Measurements from ENCODE around the gene MAP2K5.

MAP2K5 gene

DNA sequence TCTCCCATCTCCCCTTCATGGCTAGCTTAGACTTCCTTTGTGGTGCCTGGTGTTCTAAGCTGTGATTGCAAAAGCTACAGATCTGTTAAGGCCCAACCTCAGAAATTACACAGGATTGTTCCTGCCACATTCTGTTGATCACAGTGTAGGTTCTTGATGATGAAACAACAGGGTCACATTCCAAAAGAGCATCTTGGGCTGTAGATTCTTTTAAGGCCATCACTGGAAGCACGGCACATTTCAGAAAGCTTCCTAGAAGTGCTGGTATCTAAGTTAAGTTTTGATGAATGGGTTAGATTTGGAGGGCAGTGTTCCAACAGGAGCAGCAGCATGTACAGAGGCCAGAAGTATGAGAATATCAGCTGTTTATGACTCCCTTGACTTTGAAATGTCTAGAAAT, 175.3 kb downstream of the MAP2K5 start:
- no peak for TF ChIP-seq GATA3 (IDR thresholded peaks at IDR 0.05; ENCODE audit: low read depth, low read length)
- TF ChIP-seq GATA2 (IDR thresholded peaks at IDR 0.05; ENCODE audit: low read depth, low read length): no peak

DNA sequence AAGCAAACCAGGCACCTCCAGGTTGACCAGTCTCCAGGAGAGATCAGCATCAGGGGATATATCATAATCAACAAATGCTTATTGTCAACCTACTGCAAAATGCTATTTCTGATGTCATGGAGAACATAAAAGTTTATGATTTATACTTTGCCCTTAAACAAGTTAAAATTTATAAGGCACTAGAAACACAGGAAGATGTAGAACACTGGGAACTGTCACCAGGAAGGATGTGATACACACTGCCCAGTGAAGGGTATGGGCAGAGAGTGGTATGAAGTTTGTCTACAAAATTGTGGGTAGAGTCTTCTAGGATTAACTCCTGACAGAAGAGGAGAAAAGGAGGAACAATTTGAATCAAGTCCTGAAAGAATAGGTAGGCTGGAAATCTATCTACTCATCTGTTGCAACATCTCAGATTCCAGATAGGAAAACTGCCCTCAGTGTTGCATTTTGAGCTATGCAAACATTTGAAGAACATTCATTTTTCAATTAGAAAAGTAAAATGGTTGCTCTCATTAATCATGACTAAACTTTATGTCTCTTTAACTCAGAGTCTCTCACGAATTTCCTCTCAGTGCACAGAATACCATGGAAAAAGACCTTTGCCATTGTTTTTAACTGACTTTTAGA, 176.9 kb downstream of the MAP2K5 start:
- no peak for TF ChIP-seq GATA3 (IDR thresholded peaks at IDR 0.05; ENCODE audit: low read depth, low read length)
- no peak for TF ChIP-seq GATA2 (IDR thresholded peaks at IDR 0.05; ENCODE audit: low read depth, low read length)

DNA sequence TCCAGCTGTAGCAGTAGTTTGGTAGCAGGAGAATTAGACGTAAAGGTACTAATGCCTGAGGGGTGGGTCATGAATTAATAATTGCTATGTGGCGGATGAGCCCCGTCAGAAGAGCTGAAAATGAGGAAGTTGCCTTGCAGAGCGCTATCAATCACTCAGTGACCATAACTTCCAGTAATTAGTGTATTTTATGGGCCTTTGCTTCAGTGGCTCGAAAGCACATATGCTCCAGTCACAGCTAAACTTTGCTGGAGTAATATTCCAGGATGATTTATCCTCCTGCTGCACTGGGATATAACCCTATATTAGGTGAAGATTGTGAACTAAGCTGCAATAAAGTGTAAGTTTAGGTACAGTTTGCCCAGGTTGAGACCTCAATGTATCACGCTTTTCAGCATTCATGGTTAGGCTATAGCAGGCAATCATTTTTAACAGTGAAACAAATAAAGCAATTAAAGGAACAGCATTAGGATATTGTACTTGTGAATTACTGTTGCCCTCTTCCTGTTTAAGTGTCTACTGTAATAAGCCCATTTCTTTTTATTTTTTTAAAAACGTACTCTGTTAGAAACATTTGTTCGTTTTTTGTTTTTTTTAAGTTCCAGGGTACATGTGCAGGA, 178.2 kb downstream of the MAP2K5 start:
- TF ChIP-seq GATA3 (IDR thresholded peaks at IDR 0.05; ENCODE audit: low read depth, low read length): no peak
- TF ChIP-seq GATA2 (IDR thresholded peaks at IDR 0.05; ENCODE audit: low read depth, low read length): no peak

DNA sequence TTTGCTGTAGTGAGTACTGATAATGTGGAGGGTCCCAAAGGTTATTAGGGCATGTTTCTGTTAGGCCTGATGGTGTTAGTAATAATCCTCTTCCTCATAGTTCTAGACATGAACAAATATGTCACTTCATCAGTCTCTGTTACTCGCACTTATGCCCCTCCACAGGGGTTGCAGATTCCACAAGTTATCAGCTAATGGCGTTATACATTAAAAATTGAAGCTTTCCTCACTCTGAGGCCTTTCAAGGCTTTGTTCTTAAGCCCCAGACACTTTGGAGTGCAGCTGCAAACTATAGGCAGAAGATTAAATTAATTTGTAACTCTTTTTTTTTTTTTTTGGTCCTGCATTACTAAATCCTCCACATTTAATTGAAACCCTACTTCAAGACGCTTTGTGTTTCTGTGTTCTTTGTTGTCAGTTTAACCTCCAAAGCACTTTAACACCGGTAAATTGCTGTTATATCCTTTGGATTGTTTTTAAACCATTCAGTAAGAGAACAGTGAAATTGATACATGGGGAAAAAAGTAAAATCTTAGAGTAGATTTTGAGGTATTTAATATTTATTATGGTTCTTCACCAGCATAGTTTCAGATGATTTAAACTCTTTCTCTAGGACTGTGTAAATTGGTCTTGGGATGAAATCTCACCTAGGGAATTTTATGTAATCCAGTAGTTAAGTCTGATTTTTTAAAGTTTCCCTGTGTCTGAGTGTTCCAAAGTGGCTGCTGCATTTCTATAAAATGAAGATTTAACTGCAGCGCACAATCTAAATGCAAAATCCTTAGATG, 179.7 kb downstream of the MAP2K5 start:
- no peak for TF ChIP-seq GATA2 (IDR thresholded peaks at IDR 0.05; ENCODE audit: low read depth, low read length)

DNA sequence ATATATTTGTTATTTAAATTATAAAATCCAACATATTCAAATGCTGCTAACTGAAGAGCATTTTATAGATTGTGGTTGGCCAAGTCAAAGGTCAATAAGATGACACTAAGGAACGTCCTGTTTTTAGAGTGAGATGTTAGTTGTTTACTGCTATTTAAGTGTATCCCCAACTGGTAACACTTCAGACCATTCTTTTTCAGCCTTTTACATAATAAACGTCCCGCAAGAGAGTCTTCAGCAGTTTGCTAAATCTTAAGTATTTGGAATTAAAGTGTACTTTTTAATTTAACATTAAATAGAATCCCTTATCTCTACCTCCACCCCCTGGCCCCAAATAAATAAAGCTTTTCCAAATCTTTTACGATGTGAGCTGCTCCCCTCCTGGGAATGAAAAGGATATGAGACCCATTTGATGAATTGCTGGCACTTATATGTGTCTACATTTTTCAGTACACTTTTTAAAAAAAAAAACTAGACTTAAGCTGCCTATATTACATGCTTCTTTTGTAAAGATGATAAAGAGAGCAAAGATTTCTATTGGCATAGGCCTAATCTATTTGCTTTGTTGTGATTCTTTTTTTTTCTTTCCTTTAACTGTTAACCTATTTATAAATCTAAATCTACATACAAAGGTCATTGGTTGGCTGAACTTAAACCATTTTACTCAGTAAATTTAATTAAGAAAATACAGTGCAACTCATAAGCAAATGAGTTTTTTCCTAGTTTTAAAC, 181.0 kb downstream of the MAP2K5 start:
- TF ChIP-seq GATA2 (IDR thresholded peaks at IDR 0.05; ENCODE audit: low read depth, low read length): no peak
- TF ChIP-seq GATA3 (IDR thresholded peaks at IDR 0.05; ENCODE audit: low read depth, low read length): no peak

DNA sequence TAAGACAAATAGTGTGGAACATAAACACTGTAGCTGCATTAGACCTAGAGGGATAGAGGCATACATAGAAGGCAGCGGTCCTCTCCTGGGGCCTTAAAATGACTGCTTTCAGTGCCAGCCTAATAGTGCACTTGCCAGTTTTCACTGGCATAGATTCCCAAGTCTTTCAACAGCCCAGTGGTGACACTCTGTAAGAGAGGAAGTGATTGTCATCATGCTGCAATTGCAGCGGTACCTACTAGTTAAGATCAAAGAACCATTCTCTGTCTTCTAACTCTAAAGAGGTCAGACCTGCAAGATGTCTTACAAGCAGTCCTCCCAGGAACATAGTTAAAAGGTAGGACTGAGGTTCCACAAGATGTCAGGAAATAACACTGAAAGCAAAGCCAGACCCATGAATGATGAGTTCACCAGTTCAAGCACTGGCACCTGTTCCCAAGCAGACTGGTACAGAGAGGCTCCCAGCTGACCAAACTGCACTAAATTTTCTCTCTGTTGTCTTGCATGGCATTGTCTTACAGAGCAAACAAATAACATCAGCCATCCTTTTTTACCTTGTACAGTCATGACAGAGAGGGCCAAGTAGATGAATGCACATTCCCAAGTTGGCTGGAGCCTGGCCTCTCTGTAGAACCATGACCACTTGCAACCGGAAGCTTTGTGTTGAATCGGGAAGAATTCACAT, 182.3 kb downstream of the MAP2K5 start:
- TF ChIP-seq GATA3 (IDR thresholded peaks at IDR 0.05; ENCODE audit: low read depth, low read length) (no peak), GATA2 (IDR thresholded peaks at IDR 0.05; ENCODE audit: low read depth, low read length) (no peak)

DNA sequence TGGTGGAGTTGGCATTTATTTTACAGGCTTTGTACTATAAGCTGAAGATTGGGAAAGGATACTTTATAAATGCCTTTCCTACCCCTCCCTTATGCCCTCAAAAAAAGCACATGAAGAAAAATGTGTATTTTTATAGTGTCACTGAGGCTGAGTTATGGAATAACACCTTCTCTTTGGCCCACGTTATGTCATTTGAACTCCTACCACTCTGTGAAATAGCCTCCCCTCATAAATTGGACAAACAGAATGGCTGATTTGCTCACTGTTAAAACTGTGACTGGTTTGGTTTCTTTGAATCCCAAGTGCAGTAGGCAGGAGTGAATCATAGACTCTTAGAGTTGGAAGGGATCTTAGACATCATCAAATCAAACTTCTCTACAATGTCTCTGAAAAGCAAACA, 187.6 kb downstream of the MAP2K5 start:
- TF ChIP-seq GATA3 (IDR thresholded peaks at IDR 0.05; ENCODE audit: low read depth, low read length) (no peak), GATA2 (IDR thresholded peaks at IDR 0.05; ENCODE audit: low read depth, low read length) (no peak)

DNA sequence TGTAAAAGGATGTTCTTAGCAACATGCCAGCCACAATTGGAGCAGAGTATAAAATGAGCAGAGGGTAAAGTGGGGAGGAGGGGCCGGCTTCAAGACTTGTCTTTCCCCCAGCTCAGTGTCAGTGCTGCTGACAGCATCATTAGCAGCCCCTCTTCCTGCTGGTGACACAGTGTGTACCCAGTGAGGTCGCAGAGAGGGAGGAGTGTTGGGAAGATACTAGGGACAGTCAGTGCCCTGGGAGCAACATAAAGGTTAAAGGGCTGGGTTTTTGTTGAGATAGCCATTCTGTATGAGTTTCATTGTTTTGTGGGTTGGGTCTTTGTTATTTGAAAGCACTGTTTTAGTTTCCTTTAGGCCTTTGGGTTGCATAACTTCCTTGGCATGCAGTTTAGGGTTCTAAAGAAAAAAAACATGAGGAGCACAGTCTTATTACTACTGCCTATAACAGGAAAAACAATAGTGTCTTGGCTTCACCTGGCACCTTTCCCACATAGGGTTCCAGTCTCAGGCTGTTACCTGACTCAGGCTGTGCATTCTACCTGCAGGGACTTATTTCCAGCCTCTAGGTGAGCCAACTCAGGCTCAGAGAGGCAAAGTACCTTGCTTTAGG, 188.7 kb downstream of the MAP2K5 start:
- TF ChIP-seq GATA3 (IDR thresholded peaks at IDR 0.05; ENCODE audit: low read depth, low read length) (no peak), GATA2 (IDR thresholded peaks at IDR 0.05; ENCODE audit: low read depth, low read length) (no peak)

DNA sequence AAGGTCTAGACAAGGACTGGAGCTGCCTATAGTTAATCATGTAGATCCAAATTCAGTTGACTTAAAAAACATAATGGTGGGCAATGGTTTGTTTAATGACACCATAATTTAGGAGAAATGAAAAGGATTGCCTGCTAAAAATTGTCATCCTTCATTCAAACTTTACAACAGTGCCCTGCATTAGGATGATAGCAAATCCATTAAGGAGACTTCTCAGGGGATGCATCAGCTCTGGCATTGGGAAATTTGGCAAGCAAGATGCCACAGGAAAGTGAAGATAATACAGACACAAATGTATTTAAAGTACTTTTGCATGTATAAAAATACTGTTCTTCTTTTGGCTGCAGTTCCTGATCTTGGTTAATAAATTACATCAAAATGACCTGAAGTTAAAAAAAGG, 189.7 kb downstream of the MAP2K5 start:
- TF ChIP-seq GATA3 (IDR thresholded peaks at IDR 0.05; ENCODE audit: low read depth, low read length): no peak
- TF ChIP-seq GATA2 (IDR thresholded peaks at IDR 0.05; ENCODE audit: low read depth, low read length): no peak

DNA sequence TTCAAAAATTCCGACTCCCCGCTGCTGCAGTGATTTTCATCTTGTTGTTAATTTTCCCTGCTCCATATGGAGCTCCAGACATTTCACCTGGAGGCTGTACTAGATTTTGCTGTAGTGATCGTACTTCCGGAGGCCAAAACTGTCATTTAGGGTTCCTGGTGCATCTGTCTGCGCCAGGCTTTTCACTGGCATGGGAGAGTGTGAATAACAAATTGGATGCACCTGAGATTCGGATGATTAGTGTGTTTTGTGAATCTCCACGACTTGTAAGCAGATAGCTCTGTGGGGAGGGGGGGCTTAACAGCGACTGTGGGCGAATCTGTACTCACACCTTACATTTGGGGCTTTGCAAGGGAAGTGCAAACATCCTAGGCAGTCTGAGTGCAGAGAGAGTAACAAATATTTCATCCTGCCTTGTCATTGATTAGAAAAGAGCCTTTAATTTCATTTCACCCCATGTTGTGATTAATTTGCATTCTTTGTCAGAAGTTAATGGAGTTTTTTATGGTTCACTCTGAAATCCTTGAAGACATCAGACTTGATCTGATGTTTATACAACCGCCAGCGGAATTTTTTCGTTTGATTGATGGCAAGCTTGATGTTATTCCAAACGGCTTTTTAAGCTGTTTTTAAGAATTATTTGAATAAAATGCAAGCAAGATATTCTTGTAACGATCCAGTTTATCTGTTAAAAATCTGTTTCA, 190.3 kb downstream of the MAP2K5 start:
- no peak for TF ChIP-seq GATA2 (IDR thresholded peaks at IDR 0.05; ENCODE audit: low read depth, low read length)
- TF ChIP-seq GATA3 (IDR thresholded peaks at IDR 0.05; ENCODE audit: low read depth, low read length): no peak

DNA sequence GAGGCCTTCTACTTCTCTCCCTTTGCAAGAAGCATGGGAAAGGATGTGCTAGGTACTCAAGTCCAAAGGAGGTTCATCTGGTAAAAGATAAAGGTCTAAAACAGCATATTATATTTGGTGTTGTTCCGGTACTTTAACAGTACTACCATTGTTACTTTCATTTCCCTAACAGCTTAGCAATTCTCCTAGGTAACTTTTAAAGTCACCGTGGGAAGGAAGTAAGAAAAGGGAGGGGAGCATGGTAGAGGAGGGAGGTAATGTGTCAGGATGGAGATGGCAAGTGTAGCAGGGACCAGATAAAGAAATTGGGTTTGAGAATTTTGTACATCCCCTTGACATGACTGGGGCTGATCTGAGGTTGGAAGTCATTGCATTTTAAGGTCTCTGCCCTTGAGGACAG, 193.4 kb downstream of the MAP2K5 start:
- TF ChIP-seq GATA2 (IDR thresholded peaks at IDR 0.05; ENCODE audit: low read depth, low read length): no peak
- no peak for TF ChIP-seq GATA3 (IDR thresholded peaks at IDR 0.05; ENCODE audit: low read depth, low read length)

DNA sequence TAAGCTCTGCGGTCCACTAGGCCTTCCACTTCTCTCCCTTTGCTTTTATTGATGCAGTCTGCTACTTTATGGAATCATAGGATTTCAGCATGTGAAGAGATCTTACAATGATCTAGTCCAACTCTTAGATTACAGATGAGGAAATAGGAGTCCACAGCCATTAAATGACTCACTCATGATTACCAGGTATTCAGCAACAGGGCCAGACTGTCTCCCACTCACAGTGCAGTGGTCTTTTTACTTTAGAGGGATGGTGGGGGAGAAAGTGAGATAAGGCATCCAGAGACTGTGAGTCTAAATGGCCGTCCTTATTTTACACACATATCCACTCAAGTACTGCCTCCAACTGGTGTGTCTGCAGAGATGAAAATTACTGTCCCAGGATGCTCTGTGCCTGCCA, 194.3 kb downstream of the MAP2K5 start:
- TF ChIP-seq GATA2 (IDR thresholded peaks at IDR 0.05; ENCODE audit: low read depth, low read length) (no peak), GATA3 (IDR thresholded peaks at IDR 0.05; ENCODE audit: low read depth, low read length) (no peak)

DNA sequence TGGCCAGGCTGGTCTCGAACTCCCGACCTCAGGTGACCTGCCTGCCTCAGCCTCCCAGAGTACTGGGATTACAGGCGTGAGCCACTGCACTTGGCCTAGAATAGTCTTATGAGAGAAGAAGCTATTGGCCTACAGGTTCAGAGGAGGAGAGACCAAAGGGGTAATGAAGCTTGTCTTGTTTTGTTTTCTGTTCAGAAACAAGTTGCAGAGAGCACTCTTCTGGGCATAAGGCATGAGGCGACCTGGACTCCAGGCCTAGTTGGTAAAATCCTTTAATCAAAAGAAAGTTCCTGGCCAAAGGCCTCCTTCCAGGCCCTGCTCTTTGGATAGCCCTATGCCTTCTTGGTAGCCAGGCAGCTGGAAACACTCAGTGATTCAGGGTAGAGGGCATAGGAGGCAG, 195.6 kb downstream of the MAP2K5 start:
- TF ChIP-seq GATA2 (IDR thresholded peaks at IDR 0.05; ENCODE audit: low read depth, low read length): no peak

All from SH-SY5Y (cell line).